ENCODE results near the gene MIOX. TPM values are rescaled to one million over a fixed set of nuclear protein-coding genes. Genes with fewer than 3 reads are reported as not detected.

The MIOX gene
- total and polyA plus RNA-seq, 2 of the 13 experiments (the other 11 are each of a cell fraction or from before 2014, with no cell fraction given): 1.5 to 2.9 TPM

- TF ChIP-seq ARNTL (CRISPR knock-in tag; IDR thresholded peaks at IDR 0.05) (no peak), ZFP36 (IDR thresholded peaks at IDR 0.05; ENCODE audit: borderline replicate concordance, low read depth, low read length, partially characterized antibody) (no peak), ZUFSP (CRISPR knock-in tag; IDR thresholded peaks at IDR 0.05; ENCODE audit: borderline replicate concordance) (no peak), ZNF292 (CRISPR knock-in tag; IDR thresholded peaks at IDR 0.05; ENCODE audit: borderline replicate concordance, low read depth) (no peak), HNRNPH1 (optimal IDR thresholded peaks at IDR 0.05; ENCODE audit: low read depth, low read length) (no peak), KLF12 (CRISPR knock-in tag; IDR thresholded peaks at IDR 0.05; ENCODE audit: borderline replicate concordance) (no peak), FLYWCH1 (CRISPR knock-in tag; IDR thresholded peaks at IDR 0.05) (no peak), BORCS8-MEF2B (CRISPR knock-in tag; IDR thresholded peaks at IDR 0.05) (peak; percentile 29; the same call in 1 of the 2 replicates), MXI1 (IDR thresholded peaks at IDR 0.05; ENCODE audit: borderline replicate concordance, low read depth, low read length) (no peak; the same call in 2 of the 3 replicates), SIX1 (CRISPR knock-in tag; IDR thresholded peaks at IDR 0.05; ENCODE audit: borderline replicate concordance) (no peak), ZNF782 (CRISPR knock-in tag; IDR thresholded peaks at IDR 0.05; ENCODE audit: borderline replicate concordance) (no peak), BRF2 (CRISPR knock-in tag; IDR thresholded peaks at IDR 0.05) (no peak), ZNF260 (CRISPR knock-in tag; IDR thresholded peaks at IDR 0.05; ENCODE audit: borderline replicate concordance, low read depth) (no peak), ZNF616 (CRISPR knock-in tag; IDR thresholded peaks at IDR 0.05; ENCODE audit: low read depth) (no peak), CBX5 (CRISPR knock-in tag; IDR thresholded peaks at IDR 0.05; ENCODE audit: borderline replicate concordance) (no peak), ATRX (CRISPR knock-in tag; IDR thresholded peaks at IDR 0.05; ENCODE audit: borderline replicate concordance) (no peak), PAWR (CRISPR knock-in tag; IDR thresholded peaks at IDR 0.05; ENCODE audit: borderline replicate concordance) (no peak), EEA1 (CRISPR knock-in tag; IDR thresholded peaks at IDR 0.05; ENCODE audit: borderline replicate concordance) (no peak), HNRNPLL (IDR thresholded peaks at IDR 0.05; ENCODE audit: low read depth, low read length, poor library complexity, severe bottlenecking) (no peak), ZNF34 (CRISPR knock-in tag; IDR thresholded peaks at IDR 0.05; ENCODE audit: borderline replicate concordance) (no peak), NCOR1 (IDR thresholded peaks at IDR 0.05; ENCODE audit: borderline replicate concordance, low read length) (no peak), ZNF563 (CRISPR knock-in tag; IDR thresholded peaks at IDR 0.05) (no peak), ZNF788 (CRISPR knock-in tag; IDR thresholded peaks at IDR 0.05; ENCODE audit: borderline replicate concordance) (no peak), KLF16 (CRISPR knock-in tag; IDR thresholded peaks at IDR 0.05) (no peak; a peak in 1 of 4 replicates), ZNF160 (CRISPR knock-in tag; IDR thresholded peaks at IDR 0.05) (no peak), TOPORS (CRISPR knock-in tag; IDR thresholded peaks at IDR 0.05) (0 out of 2 replicates have a peak, but pooled peaks have one; percentile 57)
- TF ChIP-seq, protein P1, sequence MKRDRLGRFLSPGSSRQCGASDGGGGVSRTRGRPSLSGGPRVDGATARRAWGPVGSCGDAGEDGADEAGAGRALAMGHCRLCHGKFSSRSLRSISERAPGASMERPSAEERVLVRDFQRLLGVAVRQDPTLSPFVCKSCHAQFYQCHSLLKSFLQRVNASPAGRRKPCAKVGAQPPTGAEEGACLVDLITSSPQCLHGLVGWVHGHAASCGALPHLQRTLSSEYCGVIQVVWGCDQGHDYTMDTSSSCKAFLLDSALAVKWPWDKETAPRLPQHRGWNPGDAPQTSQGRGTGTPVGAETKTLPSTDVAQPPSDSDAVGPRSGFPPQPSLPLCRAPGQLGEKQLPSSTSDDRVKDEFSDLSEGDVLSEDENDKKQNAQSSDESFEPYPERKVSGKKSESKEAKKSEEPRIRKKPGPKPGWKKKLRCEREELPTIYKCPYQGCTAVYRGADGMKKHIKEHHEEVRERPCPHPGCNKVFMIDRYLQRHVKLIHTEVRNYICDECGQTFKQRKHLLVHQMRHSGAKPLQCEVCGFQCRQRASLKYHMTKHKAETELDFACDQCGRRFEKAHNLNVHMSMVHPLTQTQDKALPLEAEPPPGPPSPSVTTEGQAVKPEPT (CRISPR knock-in tag; IDR thresholded peaks at IDR 0.05; ENCODE audit: low read depth): no peak
These were observed 11.7 kb downstream of the MIOX start (continued) for GRCh38 chr22:50498322-50498890.
